Memory B cell (primary cell): ENCODE data around the gene CXorf66.
A peak's percentile ranks its signal among the peaks of the same experiment; 100 is the strongest.
"Not testable (repeated sequence)": the region's sequence is repeated elsewhere in the genome, so short reads cannot be mapped to it uniquely, and the experiment has no call there.

Source experiments
- ATAC-seq: fragments of 150-1000 bp; cut with Tn5 transposase; 2 replicates; pipeline ENCODE4 v1.10.0; 2021; ENCODE audit warnings: low read depth, mild to moderate bottlenecking, moderate library complexity
- DNase-seq, 2 donors: peaks; one replicate each; pipeline ENCODE4 v3.0.0; 2022; ENCODE audit warnings: low spot score in 2 of 2
- H3K27ac Mint-ChIP-seq: one replicate; pipeline ENCODE4 v1.8.0; 2022; ENCODE audit warnings: mild to moderate bottlenecking, moderate library complexity, mixed read lengths
- H3K27me3 Mint-ChIP-seq: one replicate; pipeline ENCODE4 v1.8.0; 2022; ENCODE audit warnings: mixed read lengths
- H3K36me3 Mint-ChIP-seq: one replicate; pipeline ENCODE4 v1.8.0; 2022; ENCODE audit warnings: mild to moderate bottlenecking, mixed read lengths
- H3K4me1 Mint-ChIP-seq: one replicate; pipeline ENCODE4 v1.8.0; 2022; ENCODE audit warnings: mixed read lengths
- H3K4me3 Mint-ChIP-seq: one replicate; pipeline ENCODE4 v1.8.0; 2022; ENCODE audit warnings: mild to moderate bottlenecking, moderate library complexity, mixed read lengths
- H3K9me3 Mint-ChIP-seq: one replicate; pipeline ENCODE4 v1.8.0; 2022; ENCODE audit warnings: mixed read lengths

The CXorf66 gene

GRCh38 chrX:139965421-139965820 is at the start of gene CXorf66:
TSS of gene CXorf66 (minus strand) at chrX:139965521. CDS start at chrX:139965496, 25 bp downstream.
- Mint-ChIP-seq H3K27ac (no peak within 1 kb of the TSS), H3K36me3 (no peaks in the 10 kb centered on the region), H3K4me1 (no peaks in the 10 kb centered on the region), H3K9me3 (peaks cover 2% of the 10 kb centered on the region), H3K27me3 (peaks cover 2% of the 10 kb centered on the region), H3K4me3 (no peak within 1 kb of the TSS)
- no peak for ATAC-seq
- DNase-seq, result no peak

- Mint-ChIP-seq H3K27ac (no peak overlapping the region), H3K4me3 (no peak overlapping the region), H3K4me1 (no peaks in the 10 kb centered on the region), H3K9me3 (no peaks in the 10 kb centered on the region), H3K36me3 (no peaks in the 10 kb centered on the region), H3K27me3 (no peaks in the 10 kb centered on the region)
- DNase-seq (no peak), ATAC-seq (no peak)
Measured at GRCh38 chrX:139982856-139983255, 17.5 kb upstream of the CXorf66 start.

- no peak overlapping the region for H3K27ac Mint-ChIP-seq
- H3K36me3 Mint-ChIP-seq, result no peaks in the 10 kb centered on the region
- no peak for DNase-seq
- no peak for ATAC-seq
- no peaks in the 10 kb centered on the region for H3K4me1 Mint-ChIP-seq
- no peak overlapping the region for H3K4me3 Mint-ChIP-seq
- peaks cover 3% of the 10 kb centered on the region for H3K9me3 Mint-ChIP-seq
- no peaks in the 10 kb centered on the region for H3K27me3 Mint-ChIP-seq
Measured at GRCh38 chrX:139974471-139974870, 9.2 kb upstream of the CXorf66 start.

GRCh38 chrX:139972629-139973624 is 7.6 kb upstream of the CXorf66 start:
- DNase-seq, result no peak
- H3K4me3 Mint-ChIP-seq, result no peak overlapping the region
- H3K9me3 Mint-ChIP-seq, result peaks cover 3% of the 10 kb centered on the region
- no peaks in the 10 kb centered on the region for H3K4me1 Mint-ChIP-seq
- no peak for ATAC-seq
- no peaks in the 10 kb centered on the region for H3K27me3 Mint-ChIP-seq
- H3K36me3 Mint-ChIP-seq, result no peaks in the 10 kb centered on the region
- no peak overlapping the region for H3K27ac Mint-ChIP-seq

- H3K27ac Mint-ChIP-seq, result no peak overlapping the region
- H3K4me1 Mint-ChIP-seq, result no peaks in the 10 kb centered on the region
- DNase-seq (no peak), ATAC-seq (no peak)
- H3K9me3 Mint-ChIP-seq, result peaks cover 3% of the 10 kb centered on the region
- H3K4me3 Mint-ChIP-seq, result no peak overlapping the region
- H3K27me3 Mint-ChIP-seq, result no peaks in the 10 kb centered on the region
- H3K36me3 Mint-ChIP-seq, result no peaks in the 10 kb centered on the region
Measured at GRCh38 chrX:139972113-139972512, 6.8 kb upstream of the CXorf66 start.

DNA sequence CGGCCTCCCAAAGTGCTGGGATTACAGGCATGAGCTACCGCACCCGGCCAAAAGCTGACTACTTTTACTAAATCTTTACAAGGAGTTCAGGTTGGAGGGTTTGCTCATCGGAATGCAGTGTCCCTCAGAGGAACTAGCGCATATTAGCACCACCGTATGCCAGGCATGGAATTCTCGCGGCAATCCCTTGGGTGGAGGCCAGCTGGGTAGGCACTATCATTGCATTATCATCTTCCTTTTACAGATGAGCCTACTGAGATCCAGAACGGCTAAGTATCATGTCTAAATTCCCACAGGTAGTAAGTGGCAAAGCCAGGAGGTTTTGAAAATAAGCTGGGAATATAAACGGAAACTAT is 6.1 kb upstream of the CXorf66 start:
- Mint-ChIP-seq H3K27me3 (no peaks in the 10 kb centered on the region), H3K36me3 (no peaks in the 10 kb centered on the region), H3K27ac (no peak overlapping the region), H3K4me3 (no peak overlapping the region), H3K9me3 (peaks cover 2% of the 10 kb centered on the region), H3K4me1 (no peaks in the 10 kb centered on the region)
- DNase-seq, result no peak
- no peak for ATAC-seq

DNA sequence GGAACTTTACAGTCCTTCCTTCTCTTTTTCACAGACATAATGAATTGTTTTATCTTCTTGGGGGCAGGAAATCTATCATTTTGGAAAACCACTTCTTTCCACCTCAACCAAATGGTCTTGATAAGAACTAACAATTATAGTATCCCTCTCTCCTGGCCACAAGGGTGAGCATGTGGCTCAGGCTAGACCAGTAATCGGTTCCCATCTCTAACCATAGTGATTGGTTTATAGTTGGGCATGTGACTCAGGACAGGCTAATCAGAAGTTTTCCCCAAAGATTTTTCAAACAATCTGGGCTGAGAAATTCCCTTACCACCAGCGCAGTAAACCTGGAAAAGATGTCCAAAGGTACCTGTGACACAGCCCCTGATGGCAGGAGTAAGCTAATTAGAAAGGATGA is 4.0 kb upstream of the CXorf66 start:
- Mint-ChIP-seq H3K27me3 (no peaks in the 10 kb centered on the region), H3K9me3 (no peaks in the 10 kb centered on the region), H3K27ac (no peak overlapping the region), H3K4me3 (no peak overlapping the region), H3K36me3 (no peaks in the 10 kb centered on the region), H3K4me1 (no peaks in the 10 kb centered on the region)
- ATAC-seq, result no peak
- no peak for DNase-seq

DNA sequence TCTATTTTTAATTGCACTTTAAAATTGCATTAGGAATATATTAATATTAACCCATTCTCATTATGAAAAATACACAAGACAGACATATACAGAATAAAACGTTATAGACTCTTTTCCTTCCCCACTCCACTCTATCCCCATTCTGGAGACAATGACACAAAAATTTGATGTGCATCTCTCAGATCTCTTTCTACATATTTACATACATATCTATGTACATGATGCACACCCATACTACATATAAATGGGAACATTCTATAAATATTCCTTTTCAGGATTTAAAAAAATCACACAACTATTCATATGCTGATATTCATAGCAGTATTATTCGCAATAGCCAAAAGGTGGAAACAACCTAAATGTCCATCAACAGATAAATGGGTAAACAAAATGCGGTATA is 2.4 kb upstream of the CXorf66 start:
- DNase-seq, result no peak
- peaks cover 2% of the 10 kb centered on the region for H3K9me3 Mint-ChIP-seq
- H3K4me3 Mint-ChIP-seq, result no peak overlapping the region
- H3K4me1 Mint-ChIP-seq, result no peaks in the 10 kb centered on the region
- H3K27ac Mint-ChIP-seq, result no peak overlapping the region
- H3K36me3 Mint-ChIP-seq, result no peaks in the 10 kb centered on the region
- ATAC-seq, result no peak
- no peaks in the 10 kb centered on the region for H3K27me3 Mint-ChIP-seq

- Mint-ChIP-seq H3K27ac (no peak overlapping the region), H3K9me3 (peaks cover 2% of the 10 kb centered on the region), H3K4me1 (no peaks in the 10 kb centered on the region), H3K4me3 (no peak overlapping the region), H3K27me3 (no peaks in the 10 kb centered on the region), H3K36me3 (no peaks in the 10 kb centered on the region)
- no peak for ATAC-seq
- DNase-seq, result no peak
Measured at GRCh38 chrX:139967300-139967699, 2.0 kb upstream of the CXorf66 start.

- H3K9me3 Mint-ChIP-seq, DNase-seq, H3K4me1 Mint-ChIP-seq, H3K4me3 Mint-ChIP-seq, ATAC-seq, H3K27ac Mint-ChIP-seq, H3K36me3 Mint-ChIP-seq, H3K27me3 Mint-ChIP-seq: not testable (repeated sequence)
Measured at GRCh38 chrX:139966159-139966558, 838 bp upstream of the CXorf66 start.

DNA sequence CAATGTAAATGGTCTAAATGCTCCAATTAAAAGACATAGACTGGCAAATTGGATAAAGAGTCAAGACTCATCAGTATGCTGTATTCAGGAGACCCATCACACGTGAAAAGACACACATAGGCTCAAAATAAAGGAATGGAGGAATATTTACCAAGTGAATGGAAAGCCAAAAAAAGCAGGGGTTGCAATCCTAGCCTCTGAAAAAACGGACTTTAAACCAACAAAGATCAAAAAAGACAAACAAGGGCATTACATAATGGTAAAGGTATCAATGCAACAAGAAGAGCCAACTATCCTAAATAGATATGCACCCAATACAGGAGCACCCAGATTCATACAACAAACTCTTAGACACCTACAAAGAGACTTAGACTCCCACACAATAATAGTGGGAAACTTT is 4.2 kb downstream of the CXorf66 start:
- not testable (repeated sequence) for H3K27me3 Mint-ChIP-seq, H3K9me3 Mint-ChIP-seq, H3K27ac Mint-ChIP-seq, DNase-seq, H3K4me3 Mint-ChIP-seq, ATAC-seq, H3K4me1 Mint-ChIP-seq, H3K36me3 Mint-ChIP-seq

DNA sequence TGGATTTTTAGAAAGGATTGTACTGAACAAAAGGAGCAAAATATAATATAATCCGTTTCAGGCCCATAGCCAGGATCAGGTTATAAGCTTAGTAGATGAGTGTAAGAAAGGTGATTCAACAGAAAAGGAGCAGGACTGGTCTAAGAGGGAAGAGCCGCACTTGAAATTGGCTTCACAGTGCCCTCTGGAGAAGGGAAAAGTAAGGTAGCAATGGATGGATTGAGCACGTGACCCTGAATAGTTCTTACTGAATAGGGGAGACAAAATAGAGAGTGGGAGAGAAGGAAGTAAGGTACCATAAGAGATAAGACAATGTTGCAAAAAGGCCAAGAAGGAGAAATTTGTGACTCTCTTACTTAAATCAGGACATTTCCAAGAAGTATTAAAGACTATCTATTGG is 15.6 kb downstream of the CXorf66 start:
- no peak overlapping the region for H3K4me3 Mint-ChIP-seq
- no peak for DNase-seq
- no peaks in the 10 kb centered on the region for H3K4me1 Mint-ChIP-seq
- no peaks in the 10 kb centered on the region for H3K27me3 Mint-ChIP-seq
- no peaks in the 10 kb centered on the region for H3K9me3 Mint-ChIP-seq
- H3K27ac Mint-ChIP-seq, result no peak overlapping the region
- no peaks in the 10 kb centered on the region for H3K36me3 Mint-ChIP-seq
- ATAC-seq, result no peak

DNA sequence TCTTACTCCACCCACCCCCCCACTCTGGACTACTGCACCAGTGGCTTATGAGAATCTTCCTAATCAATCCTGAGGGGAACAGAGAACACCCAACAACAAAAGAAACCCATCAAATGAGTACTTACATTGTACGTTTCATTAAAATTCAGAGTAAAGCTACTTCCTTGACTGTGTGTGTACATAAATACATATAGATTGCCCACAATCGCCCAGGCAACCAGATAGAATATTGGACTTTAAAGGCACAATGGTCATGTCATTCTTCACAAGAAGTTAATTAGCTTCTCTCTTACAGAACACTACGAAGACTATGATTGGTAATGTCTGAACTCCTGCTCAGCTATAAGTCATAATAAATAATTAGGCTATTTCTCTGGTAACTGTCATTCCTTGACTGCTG is 20.2 kb downstream of the CXorf66 start:
- peaks cover 4% of the 10 kb centered on the region for H3K4me1 Mint-ChIP-seq
- no peak overlapping the region for H3K27ac Mint-ChIP-seq
- no peak for DNase-seq
- H3K36me3 Mint-ChIP-seq, result no peaks in the 10 kb centered on the region
- H3K27me3 Mint-ChIP-seq, result no peaks in the 10 kb centered on the region
- no peak overlapping the region for H3K4me3 Mint-ChIP-seq
- ATAC-seq, result no peak
- no peaks in the 10 kb centered on the region for H3K9me3 Mint-ChIP-seq

- Mint-ChIP-seq H3K27me3 (peaks cover 2% of the 10 kb centered on the region), H3K4me3 (no peak overlapping the region), H3K9me3 (no peaks in the 10 kb centered on the region), H3K36me3 (no peaks in the 10 kb centered on the region), H3K27ac (no peak overlapping the region), H3K4me1 (no peaks in the 10 kb centered on the region)
- ATAC-seq (no peak), DNase-seq (no peak)
Measured at GRCh38 chrX:139936259-139936658, 29.1 kb downstream of the CXorf66 start.

DNA sequence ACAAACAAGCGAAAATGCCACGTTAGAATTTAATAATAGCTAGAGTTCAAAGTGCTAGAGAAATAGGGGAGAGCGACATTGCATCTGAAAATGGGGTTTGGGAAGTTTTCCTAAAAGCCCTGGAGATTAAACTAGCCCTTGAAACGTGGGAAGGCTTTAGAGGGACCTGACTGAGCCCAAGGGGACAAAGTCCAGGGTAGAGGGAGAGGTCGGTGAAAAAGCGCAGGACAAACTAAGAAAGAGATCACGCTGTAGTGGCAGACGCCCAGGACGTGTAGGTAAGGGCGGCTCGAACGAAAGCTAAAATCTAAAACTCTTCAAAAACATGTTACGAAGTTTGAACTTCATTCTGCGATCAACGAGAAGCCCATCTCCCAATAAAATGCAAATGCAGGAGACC is 31.4 kb downstream of the CXorf66 start:
- H3K9me3 Mint-ChIP-seq, result no peaks in the 10 kb centered on the region
- H3K36me3 Mint-ChIP-seq, result no peaks in the 10 kb centered on the region
- H3K4me3 Mint-ChIP-seq, result peak overlapping the region; percentile 91

More for the DNA sequence above, 31.4 kb downstream of the CXorf66 start:
- no peaks in the 10 kb centered on the region for H3K27me3 Mint-ChIP-seq
- H3K27ac Mint-ChIP-seq, result peak overlapping the region; percentile 97
- DNase-seq (no peak), ATAC-seq (no peak)
- peaks cover 7% of the 10 kb centered on the region for H3K4me1 Mint-ChIP-seq
